Sigmoid colon (tissue), 7 donors: Measurements from ENCODE around the gene BCAT1. TPM values are rescaled to one million over a fixed set of nuclear protein-coding genes. Genes with fewer than 3 reads are reported as not detected.

Experiments used
- DNase-seq: peaks from one replicate; pipeline ENCODE4 v3.0.0-alpha.2; 2019
- H3K27ac ChIP-seq, 4 donors: fragments of 200-600 bp; sonication (generic); one replicate each; pipeline ENCODE4 v1.5.1; 2016 to 2019; ENCODE audit warnings: mild to moderate bottlenecking in 1 of 4
- H3K27me3 ChIP-seq, 3 donors: fragments of 200-600 bp; sonication (generic); one replicate each; pipeline ENCODE4 v1.5.1; 2019; ENCODE audit warnings: mild to moderate bottlenecking in 1 of 3
- H3K36me3 ChIP-seq, 4 donors: fragments of 200-600 bp; sonication (generic); one replicate each; pipeline ENCODE4 v1.5.1; 2016 to 2019
- H3K4me1 ChIP-seq, 4 donors: fragments of 200-600 bp; sonication (generic); one replicate each; pipeline ENCODE4 v1.5.1; 2017 to 2019
- H3K4me3 ChIP-seq, 4 donors: fragments of 200-600 bp; sonication (generic); one replicate each; pipeline ENCODE4 v1.5.1; 2017 to 2019; ENCODE audit warnings: mild to moderate bottlenecking in 2 of 4, moderate library complexity in 1 of 4
- H3K9me3 ChIP-seq, 4 donors: fragments of 200-600 bp in 3 of 4; sonication (generic) in 3 of 4; one replicate each; pipeline versions ENCODE4 v1.5.1 to v1.6.1; 2013 to 2019
- EP300 ChIP-seq, 4 donors: sonication (generic); formaldehyde crosslinking; IDR thresholded peaks; one replicate each; pipeline ENCODE4 v1.6.1; 2017; ENCODE audit warnings: antibody characterized with exemption in 4 of 4
- POLR2A ChIP-seq, 2 donors: fragments of 450-650 bp; IDR thresholded peaks; one replicate each; pipeline ENCODE4 v1.6.1; 2016; ENCODE audit warnings: antibody characterized with exemption in 2 of 2, mild to moderate bottlenecking in 2 of 2, moderate library complexity in 2 of 2
- POLR2AphosphoS5 ChIP-seq, 4 donors: sonication (generic); formaldehyde crosslinking; IDR thresholded peaks; one replicate each; pipeline ENCODE4 v1.6.1; 2017; ENCODE audit warnings: antibody characterized with exemption in 4 of 4
- WGBS, 2 donors: extraction: QIAGEN DNeasy Blood & Tissue Kit; methylation state at CpG; one replicate each; pipeline ENCODE4 v1.1.7; 2013; 5-methylcytosine and 5-hydroxymethylcytosine counted together
- intact Hi-C: fragments of 100-400 bp; cut with DNase I; formaldehyde crosslinking; loops from one replicate; pipeline ENCODE4 v1.15.1; 2023
- polyA plus RNA-seq, 3 donors: library from polyadenylated mRNA; stranded (reverse); fragments of 200-250 nt; gene quantifications; one replicate each; pipeline ENCODE4 v1.2.3, GENCODE V29; 2013
- total RNA-seq, 4 donors: library from RNA; depleted of rRNA; stranded (reverse); fragments of >200 nt; gene quantifications; one replicate each; pipeline ENCODE4 v1.1.0, GENCODE V29; 2016
- TF ChIP-seq, protein P1 (sequence below), 4 experiments: fragments of 450-650 bp in 3 of 4; fragments of 200-600 bp in 1 of 4; IDR thresholded peaks; one replicate each; pipeline ENCODE4 v1.5.1; 2016 to 2019; ENCODE audit warnings: antibody characterized with exemption in 4 of 4, mild to moderate bottlenecking in 3 of 4, moderate library complexity in 2 of 4
- donor health status: healthy with polysubstance abuse.
- donor health status: Bipolar disorder and iron deficiency.
- donor health status: healthy.

Gene BCAT1
- total and polyA plus RNA-seq, 7 donors: 2.1 to 20.3 (median 12.0) TPM

DNA sequence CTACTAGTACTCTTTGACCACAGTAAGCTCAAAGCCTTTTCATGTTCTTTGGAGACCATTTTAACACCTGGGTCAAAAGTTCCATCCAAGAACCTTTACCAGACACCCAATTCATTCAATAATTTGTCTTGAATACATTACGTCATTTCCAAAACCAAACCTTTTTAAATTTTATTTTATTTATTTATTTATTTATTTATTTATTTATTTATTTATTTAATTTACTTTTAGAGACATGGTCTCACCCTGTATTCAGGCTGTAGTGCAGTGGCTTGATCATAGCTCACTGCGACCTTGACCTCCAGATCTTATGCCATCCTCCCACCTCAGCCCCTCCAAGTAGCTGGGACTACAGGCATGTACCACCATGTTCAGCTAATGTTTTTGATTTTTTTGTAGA is 113.5 kb downstream of the BCAT1 start:
- Histone ChIP-seq H3K27ac (no peak overlapping the region), H3K27me3 (no peaks in the 10 kb centered on the region), H3K9me3 (no peaks in the 10 kb centered on the region), H3K4me1 (peaks cover 0 to 24% (median 12%) of the 10 kb centered on the region in 4 donors), H3K4me3 (no peak overlapping the region), H3K36me3 (no peaks in the 10 kb centered on the region)
- TF ChIP-seq POLR2A (IDR thresholded peaks at IDR 0.05) (no peak), EP300 (IDR thresholded peaks at IDR 0.05) (no peak), POLR2AphosphoS5 (IDR thresholded peaks at IDR 0.05) (no peak)
- TF ChIP-seq, protein P1, sequence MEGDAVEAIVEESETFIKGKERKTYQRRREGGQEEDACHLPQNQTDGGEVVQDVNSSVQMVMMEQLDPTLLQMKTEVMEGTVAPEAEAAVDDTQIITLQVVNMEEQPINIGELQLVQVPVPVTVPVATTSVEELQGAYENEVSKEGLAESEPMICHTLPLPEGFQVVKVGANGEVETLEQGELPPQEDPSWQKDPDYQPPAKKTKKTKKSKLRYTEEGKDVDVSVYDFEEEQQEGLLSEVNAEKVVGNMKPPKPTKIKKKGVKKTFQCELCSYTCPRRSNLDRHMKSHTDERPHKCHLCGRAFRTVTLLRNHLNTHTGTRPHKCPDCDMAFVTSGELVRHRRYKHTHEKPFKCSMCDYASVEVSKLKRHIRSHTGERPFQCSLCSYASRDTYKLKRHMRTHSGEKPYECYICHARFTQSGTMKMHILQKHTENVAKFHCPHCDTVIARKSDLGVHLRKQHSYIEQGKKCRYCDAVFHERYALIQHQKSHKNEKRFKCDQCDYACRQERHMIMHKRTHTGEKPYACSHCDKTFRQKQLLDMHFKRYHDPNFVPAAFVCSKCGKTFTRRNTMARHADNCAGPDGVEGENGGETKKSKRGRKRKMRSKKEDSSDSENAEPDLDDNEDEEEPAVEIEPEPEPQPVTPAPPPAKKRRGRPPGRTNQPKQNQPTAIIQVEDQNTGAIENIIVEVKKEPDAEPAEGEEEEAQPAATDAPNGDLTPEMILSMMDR (IDR thresholded peaks at IDR 0.05): no peak
- intact Hi-C loops: no loop called here
- no peak for DNase-seq
- 94 to 96% methylated on average over 2 of the region's 2 CpGs for WGBS, 2 donors

DNA sequence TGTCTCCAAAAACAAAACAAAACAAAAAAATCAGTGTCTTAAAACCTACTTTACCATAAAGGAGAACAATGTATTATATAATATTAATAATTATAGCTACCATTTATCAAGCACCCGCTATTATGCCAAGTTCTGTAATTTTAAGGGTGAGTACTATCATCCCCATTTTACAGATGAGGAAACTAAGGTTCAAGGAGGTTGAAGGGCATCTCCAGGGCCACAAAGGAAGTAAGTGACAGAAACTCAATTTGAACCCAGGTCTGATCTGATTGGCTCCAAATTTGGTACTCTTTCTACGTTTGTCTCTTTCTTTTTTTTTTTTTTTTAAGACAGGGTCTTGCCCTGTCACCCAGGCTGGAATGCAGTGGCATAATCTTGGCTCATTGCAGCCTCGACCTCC is 115.4 kb downstream of the BCAT1 start:
- intact Hi-C loops: no loop called here
- DNase-seq: no peak
- H3K4me1 ChIP-seq: peaks cover 0 to 7% (median 3%) of the 10 kb centered on the region in 4 donors
- 70 to 92% methylated on average over 3 of the region's 3 CpGs for WGBS, 2 donors
- H3K36me3 ChIP-seq: no peaks in the 10 kb centered on the region
- no peak overlapping the region for H3K27ac ChIP-seq
- no peak overlapping the region for H3K4me3 ChIP-seq
- no peaks in the 10 kb centered on the region for H3K9me3 ChIP-seq
- no peaks in the 10 kb centered on the region for H3K27me3 ChIP-seq
- no peak for TF ChIP-seq POLR2AphosphoS5 (IDR thresholded peaks at IDR 0.05)
- TF ChIP-seq EP300 (IDR thresholded peaks at IDR 0.05): no peak
- TF ChIP-seq, protein P1 (IDR thresholded peaks at IDR 0.05): no peak
- no peak for TF ChIP-seq POLR2A (IDR thresholded peaks at IDR 0.05)

DNA sequence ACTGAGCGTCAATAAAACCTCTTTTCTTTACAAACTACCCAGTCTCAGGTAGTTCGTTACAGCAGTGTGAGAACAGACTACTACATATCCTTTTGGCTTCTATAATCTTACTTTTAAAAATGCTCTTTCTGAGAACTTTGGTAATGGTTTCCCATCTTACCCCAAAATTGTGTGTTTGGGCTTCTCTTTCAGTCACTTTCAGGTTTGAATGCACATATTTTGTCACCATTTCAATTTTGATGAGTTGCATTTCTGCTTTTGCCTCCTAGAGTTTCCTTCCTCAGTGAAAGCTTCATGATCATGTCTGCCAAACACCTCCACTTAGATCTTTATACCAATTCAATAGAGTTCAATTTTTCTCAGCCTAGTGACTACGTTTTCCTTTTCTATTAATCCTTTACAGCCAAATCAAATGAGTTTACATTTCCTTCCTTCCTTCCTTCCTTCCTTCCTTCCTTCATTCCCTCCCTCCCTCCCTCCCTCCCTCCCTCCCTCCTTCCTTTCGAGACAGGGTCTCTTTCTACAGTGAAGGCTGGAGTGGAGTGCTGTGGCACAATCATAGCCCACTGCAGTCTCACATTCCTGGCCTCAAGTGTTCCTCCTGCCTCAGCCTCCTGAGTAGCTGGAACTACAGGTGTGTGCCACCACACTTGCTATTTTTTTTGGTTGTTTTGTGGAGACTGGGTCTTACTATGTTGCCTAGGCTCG is 124.9 kb downstream of the BCAT1 start:
- H3K4me1 ChIP-seq: no peaks in the 10 kb centered on the region
- H3K27me3 ChIP-seq: no peaks in the 10 kb centered on the region
- no peak overlapping the region for H3K4me3 ChIP-seq
- intact Hi-C loops: no loop called here
- DNase-seq: no peak
- no peaks in the 10 kb centered on the region for H3K36me3 ChIP-seq
- H3K9me3 ChIP-seq: no peaks in the 10 kb centered on the region
- TF ChIP-seq POLR2A (IDR thresholded peaks at IDR 0.05): no peak
- TF ChIP-seq, protein P1 (IDR thresholded peaks at IDR 0.05): no peak
- TF ChIP-seq POLR2AphosphoS5 (IDR thresholded peaks at IDR 0.05): no peak
- TF ChIP-seq EP300 (IDR thresholded peaks at IDR 0.05): no peak
- WGBS, 2 donors: 68 to 70% methylated on average over 5 of the region's 5 CpGs
- no peak overlapping the region for H3K27ac ChIP-seq

DNA sequence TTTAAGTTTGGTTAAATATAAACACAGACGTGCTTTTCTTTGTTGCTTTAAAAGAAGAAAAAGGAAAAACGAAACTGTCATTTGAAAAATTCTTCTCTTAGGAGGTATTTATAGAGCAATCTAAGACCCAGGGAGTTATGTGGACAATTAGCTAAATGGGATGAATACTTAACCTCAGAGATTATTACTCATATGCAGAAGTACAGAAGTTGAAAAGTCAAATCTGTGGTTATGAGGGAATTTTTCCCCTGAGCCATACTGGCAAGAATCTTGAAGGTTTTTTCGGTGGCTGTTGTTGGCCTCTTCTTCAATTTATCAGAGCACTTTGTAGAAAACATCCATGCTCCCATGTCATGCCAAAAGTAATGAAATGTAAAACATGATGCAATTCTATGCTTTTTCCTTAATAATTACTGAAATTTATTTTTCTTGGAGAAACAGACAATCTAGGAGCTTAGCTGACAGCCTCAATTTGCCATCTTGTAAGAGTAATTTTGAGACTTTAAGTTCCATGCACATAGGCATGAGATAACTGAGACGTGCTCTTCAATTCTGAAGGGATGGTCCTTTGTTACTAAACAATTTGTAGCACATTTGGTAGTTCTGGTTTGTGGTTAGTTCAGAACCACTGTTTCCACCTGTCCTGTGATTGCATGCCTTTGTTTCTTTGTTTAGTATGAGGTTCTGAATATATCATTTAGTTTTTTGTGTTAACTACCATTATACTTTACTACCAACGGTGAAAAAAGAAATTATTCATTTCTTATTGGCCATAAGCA is 126.6 kb downstream of the BCAT1 start:
- TF ChIP-seq POLR2A (IDR thresholded peaks at IDR 0.05) (no peak), POLR2AphosphoS5 (IDR thresholded peaks at IDR 0.05) (no peak), EP300 (IDR thresholded peaks at IDR 0.05) (no peak)
- TF ChIP-seq, protein P1 (IDR thresholded peaks at IDR 0.05): no peak
- Histone ChIP-seq H3K27ac (peak overlapping the region in 1 of 4 donors; percentile 4), H3K9me3 (no peaks in the 10 kb centered on the region), H3K27me3 (no peaks in the 10 kb centered on the region), H3K4me3 (no peak overlapping the region), H3K36me3 (no peaks in the 10 kb centered on the region), H3K4me1 (no peaks in the 10 kb centered on the region)
- WGBS, 2 donors: 69% methylated on average over 5 of the region's 5 CpGs
- intact Hi-C loops: no loop called here
- no peak for DNase-seq
